Right forelimb (tissue), 1 donor: Measurements from ENCODE around the gene LRRC7.

ENCODE experiments used
- DNase-seq: peaks from one replicate; pipeline ENCODE4 v3.0.0-alpha.2; 2018

LRRC7 gene

DNA sequence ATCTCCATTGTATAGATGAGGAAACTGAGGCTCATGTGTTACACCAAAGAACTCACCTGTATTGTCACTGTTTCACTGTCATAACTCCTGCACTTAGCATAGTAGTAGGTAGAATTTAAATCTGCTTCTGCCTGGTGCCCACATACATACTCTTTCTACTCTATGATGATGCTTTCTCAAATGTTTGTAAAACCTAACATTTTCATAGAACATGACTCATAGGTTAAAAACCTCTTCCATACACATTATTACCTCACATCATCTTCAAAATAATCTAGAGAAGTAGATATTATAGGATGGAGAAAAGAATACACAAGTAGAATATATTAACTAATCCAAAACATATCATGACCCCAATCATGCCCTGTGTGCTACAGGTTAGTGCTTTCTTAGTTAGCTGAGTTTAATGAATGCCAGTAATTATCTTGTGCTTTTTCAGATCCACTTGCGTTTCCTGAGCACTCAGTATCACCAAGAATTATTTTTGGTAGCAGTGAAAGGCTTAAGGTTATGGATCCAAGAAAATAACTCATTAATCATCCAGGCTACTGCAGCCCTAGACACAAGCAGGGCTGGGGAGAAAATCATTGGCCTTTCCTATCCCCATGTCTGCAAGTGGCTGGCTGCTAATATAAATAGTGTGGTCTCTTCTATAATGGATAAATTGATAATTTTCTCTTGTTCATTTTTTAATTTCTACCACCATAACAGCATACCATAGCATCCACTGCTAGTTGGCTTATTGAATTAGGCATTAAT lies 480.8 kb downstream of the LRRC7 start:
- no peak for DNase-seq

DNA sequence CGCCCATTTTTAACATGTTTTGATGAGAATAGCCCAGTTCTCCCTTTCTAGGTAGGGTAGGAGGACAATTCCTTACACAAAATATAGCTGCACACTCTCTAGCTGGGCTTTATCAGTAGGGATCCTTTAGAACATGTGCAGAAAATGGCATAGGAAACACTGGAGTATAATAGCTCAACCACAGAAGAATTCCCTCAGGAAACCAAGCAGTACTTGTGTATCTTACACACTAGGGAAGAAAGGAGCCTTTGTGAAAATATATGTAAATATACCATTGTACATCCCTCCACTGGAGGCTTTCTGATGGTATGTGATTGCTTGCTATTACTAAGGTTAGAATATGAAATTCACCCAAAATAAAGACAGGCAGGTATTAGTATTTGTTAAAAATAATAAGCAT lies 484.2 kb downstream of the LRRC7 start:
- DNase-seq: no peak

DNA sequence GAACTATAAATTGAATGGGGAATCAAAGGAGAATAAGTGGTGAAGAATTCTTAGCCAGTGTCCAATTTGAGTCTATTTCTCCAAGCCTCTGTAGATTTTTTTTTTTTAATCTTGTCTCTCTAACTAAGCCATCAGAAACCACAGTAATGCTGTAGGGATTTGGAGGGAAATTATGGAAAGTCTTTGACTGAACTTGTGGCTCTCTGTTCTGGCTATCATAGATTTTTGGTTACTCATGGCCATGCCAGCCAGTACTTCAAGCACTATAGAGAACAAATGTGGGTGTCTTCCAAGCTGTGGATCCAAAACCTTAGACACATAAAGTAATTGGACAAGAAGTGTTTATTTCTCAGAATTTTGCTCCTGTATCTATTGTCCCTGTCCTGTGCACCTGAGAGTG lies 489.8 kb downstream of the LRRC7 start:
- DNase-seq: no peak

DNA sequence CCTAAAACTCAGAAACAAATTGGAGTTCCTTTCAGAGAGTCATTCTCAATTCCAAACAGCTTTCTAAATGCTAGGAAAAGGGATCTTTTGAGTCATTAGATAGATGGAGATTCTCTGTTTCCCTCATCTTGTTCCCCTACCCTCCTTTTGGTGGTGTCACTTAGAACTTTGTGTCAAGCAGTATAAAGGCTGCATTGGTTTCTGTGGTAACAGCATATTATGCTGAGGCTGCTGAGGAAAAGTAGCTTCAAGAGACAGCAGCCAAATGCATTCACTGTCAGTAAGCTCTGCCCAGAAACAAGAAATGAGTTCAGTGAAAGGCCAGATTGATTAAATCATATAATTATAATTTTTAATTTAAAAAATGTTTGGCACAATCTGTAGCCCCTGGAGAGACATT lies 493.5 kb downstream of the LRRC7 start:
- no peak for DNase-seq

DNA sequence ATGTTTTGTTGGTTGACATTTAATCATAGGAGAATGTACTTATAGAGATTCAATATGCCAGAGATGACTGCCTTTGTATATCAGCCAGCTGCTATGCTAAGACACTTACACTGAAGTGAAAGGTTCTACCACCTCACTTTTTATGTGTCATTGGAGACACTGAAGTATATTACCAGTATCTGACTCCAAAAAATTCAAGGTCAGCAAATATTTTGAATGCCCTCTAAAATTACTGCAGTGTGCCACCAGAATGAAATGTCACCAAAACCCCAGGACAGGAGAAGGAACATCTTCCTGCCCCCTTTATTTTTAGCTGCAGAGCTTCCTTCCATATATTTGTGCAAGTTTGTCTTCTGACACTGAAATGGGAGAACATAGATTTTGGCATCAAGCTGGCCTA lies 496.1 kb downstream of the LRRC7 start:
- no peak for DNase-seq

DNA sequence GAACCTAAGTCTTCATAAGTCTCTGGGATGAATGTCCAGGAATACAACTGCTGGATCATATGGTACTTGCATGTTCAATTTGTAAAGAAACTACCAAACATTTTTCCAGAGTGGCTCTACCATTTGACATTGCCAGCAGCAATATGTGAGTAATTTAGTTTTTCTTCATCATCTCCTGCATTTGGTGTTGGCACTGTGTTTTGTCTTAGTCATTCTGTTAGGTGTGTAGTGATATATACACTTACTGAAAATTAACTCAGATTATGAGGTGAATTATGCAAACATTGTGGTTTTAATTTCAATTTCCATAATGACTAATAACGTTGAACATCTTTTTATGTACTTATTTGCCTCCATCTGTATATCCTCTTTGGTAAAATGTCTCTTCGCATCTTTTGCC lies 499.0 kb downstream of the LRRC7 start:
- no peak for DNase-seq

DNA sequence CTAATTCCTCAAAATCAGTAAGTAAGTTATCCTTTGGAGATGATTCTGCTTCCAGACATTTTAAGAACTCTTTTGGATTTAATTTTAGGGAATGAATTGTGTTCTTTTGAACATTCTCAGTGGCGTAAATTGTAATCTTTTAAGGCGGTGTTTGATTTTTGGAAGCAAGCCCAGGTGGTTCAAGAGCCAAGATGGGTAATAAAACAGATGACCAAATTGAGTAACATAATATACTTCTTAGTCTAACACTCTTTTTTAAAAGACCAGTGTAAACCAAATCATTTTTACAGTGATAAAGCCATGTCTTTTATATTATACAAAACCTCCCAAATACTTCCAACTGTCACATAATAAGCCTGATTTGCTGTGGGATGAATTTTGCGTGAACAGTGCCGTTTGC lies 503.9 kb downstream of the LRRC7 start:
- DNase-seq: no peak

DNA sequence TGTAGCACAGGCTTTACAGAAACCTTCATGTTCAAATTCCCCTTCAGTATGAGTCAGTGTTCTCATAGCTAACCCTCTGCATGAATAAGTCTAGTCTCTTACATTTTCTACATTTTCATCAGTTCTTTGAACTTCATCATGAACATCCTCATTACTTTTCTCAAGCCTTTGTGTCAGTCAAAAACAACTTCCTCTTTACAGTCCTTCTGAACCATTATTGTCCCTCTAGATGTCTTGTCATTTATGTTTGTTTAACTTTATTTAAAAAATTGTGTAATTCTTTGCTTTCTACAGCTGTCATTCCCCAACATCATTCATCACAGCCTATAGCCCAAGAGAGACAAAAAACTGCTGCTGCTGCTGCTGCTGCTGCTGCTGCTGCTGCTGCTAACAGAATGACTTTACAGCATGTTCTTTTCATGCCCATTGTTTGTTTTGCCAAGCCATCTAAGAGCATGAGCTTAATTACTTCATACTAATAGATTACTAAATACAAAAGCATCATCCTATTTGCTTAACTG lies 504.6 kb downstream of the LRRC7 start:
- no peak for DNase-seq

DNA sequence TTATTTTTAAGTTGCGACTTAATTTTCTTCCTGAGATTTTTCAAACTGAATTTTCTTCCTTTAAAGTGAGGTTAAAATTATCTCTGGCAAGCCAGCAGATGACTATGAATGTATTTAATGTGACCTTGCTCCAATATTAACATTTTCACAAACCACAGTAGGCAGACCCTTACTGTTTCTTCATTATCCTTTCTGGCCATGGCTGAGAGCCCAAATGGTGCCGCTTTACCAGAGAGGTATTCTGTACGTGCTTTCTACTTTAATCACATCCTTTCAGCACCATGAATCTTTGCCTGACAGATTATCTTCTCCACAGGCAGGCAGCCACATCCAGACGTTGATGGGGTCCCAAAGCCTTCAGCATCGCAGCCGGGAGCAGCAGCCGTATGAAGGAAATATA lies 508.0 kb downstream of the LRRC7 start:
- DNase-seq: no peak

DNA sequence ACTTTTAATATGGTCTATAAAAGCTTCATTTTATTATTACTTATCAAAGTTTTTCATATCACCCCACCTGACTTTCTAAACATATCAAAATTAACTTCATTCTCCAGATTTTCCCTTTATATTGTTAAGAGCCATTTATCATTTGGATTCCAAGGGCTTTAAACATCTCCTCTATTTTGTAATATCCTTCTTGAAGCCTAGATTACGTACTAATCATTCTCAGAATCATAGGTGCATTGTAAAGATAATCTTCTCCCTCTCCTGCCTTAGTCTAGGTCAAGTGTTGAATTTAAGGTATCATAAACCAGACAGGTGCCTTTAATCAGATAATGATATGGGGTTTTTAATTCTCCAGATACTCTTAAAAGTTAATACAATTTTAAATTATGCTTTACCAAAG lies 509.3 kb downstream of the LRRC7 start:
- no peak for DNase-seq

DNA sequence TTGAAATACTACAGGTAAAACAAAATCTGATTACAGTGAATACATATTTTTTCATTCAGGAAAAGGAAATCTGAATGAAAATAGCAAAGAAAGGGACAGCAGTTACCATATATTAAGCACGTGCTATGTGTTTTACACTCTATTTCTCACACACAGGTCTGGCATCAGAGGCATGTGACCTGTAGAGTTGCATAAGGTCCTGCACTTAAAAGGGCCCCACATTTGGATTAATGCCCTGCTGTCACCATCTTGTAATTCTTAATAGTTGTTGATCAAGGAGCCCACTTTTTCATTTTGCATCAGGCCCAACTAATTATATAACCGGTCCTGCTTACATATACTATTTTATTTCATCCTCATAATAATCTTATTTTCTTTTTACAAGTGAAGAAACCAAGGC lies 511.8 kb downstream of the LRRC7 start:
- no peak for DNase-seq

DNA sequence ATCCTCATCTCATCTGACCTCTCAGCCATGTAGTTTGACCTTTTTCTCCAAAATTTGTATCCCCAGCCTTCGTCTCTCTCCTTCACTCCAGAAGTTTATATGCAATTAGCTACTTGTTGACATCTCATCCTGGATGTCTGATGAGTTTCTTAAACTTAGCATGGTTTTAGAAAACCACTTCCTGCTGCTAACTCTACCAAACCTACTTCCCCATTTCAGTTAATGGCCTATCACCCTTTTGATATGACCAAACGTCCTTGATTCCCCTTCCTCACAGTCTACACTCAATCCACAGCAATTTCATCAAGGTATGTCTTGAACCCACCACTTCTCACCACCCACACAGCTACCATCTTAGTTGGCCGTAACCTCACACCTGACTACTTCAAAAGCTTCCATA lies 515.8 kb downstream of the LRRC7 start:
- DNase-seq: no peak

DNA sequence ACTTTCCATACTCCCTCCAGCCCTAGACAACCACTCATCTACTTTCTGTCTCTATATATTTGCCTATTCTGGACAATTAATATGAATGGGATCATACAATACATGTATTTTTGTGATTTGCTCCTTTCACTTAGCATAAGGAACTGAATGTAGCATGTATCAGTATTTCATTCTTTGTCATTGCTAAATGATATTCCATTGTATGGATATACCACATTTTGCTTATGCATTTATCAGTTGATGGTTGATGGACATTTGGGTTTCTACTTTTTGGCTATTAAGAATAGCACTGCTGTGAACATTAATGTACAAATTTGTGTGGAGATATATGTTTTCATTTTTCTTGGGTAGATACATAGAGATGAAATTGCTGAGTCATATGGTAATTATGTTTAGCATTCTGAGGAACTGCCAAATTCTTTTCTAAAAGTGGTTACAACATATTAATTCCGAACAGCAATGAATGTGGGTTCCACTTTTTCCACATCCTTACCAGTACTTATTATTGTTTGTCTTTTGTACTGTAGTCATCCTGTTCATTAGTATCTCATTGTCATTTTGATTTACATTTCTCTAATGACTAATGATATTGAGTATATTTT lies 516.7 kb downstream of the LRRC7 start:
- DNase-seq: no peak

DNA sequence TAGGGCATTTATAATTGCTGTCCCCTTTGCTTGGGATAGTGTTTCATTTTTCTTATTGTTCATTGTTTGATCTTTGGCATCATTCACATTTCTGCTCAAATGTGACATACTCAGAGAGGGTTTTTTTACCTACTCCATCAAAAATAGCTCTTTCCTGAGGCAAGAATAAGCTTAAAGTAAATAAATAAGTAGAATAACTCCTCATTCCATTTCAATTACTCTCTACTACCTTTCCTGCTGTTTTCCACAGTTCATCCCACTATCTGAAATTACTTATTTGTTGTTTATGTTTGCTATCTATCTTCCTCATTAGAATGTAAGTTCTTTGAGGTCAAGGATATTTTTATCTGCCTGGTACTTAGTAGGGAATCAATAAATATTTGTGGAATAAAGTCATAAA lies 517.8 kb downstream of the LRRC7 start:
- no peak for DNase-seq

DNA sequence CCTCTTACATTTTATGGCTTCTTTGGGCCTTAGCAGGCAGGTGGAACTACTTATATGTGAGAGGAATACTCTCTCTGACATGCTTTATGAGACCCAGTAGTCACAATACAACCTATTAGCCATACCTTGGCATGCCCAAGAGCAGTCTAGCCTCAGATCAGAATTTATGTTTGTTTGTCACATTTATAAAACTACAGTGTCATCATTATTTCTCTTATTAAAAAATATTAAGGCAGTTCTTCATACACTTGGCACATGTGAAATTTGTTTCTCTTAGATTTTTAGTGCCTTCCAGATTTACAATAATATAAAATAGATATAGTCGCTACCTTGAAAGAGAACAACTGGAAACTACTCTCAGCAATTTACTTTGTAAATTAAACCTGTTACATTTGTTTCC lies 519.2 kb downstream of the LRRC7 start:
- DNase-seq: no peak

DNA sequence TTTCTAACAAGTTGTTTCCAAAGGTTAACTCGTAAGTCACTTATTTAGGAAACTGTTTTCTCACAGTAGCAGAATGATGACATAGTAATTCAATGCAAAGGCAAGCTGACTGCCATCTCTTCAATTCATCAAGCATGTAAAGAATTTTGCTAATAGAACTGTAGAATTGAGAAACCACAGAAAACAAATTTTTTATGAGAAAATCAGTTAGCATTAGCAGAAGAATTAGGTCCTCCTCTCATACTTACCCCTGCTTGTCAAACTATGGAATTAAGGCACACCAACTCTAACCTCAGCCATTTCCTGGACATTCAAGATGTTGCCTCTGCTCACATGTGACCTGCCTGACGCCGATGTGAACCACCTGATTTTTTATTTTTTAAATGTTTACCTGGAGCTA lies 522.4 kb downstream of the LRRC7 start:
- DNase-seq: no peak

DNA sequence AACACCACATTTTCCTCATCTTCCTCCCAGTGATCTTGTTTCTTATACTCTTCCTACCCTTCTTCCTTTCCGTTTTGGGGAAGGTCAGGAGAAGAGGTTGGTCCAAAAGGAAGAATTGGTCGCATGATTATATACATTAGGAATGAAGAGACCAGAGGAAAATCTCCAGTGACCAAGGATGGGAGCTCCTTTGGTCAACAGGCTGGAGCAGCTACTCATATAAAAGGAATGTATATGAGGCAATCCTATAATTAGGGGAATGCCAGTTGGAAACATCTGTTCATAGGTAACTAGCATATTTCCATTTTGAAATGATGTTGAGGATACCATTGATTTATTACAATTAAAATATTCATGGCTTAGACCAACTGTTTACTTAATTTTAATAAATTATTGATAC lies 523.2 kb downstream of the LRRC7 start:
- no peak for DNase-seq

DNA sequence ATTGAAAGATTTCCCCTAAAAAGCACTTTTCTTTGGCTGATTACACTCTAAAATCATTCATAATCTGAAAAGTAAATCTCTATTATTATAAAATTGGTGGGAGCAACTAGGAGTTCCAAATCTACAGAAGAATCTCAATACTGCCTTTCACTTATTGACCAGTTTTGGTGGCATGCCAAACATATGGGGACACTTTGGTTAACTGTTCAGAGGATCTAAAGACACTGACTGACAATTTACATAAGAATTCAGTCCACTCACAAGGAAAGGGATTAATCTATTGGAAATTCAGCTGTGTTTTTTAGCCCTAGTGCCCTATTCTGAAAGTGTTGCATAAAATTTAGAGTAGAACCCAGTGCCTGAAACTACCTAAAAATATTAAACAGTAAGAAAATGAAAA lies 524.1 kb downstream of the LRRC7 start:
- no peak for DNase-seq

DNA sequence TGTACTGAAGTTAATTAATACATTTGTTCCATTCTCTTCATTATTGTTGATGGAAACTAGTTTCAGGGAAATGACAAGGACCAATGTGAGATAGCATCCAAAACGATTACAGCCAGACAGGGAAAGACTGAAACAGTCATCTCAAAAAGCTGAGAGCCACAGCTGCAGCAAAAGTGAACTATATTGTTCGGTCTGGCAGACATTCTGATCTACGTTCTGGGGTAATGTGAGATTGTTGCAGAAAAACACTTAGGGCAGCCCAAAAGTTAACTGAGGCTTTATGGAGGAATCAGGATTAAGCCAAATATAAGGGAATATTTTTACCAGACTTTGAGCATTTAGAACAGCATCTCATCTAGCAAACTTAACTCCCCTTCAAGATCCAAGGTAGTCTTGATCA lies 524.8 kb downstream of the LRRC7 start:
- DNase-seq: no peak

DNA sequence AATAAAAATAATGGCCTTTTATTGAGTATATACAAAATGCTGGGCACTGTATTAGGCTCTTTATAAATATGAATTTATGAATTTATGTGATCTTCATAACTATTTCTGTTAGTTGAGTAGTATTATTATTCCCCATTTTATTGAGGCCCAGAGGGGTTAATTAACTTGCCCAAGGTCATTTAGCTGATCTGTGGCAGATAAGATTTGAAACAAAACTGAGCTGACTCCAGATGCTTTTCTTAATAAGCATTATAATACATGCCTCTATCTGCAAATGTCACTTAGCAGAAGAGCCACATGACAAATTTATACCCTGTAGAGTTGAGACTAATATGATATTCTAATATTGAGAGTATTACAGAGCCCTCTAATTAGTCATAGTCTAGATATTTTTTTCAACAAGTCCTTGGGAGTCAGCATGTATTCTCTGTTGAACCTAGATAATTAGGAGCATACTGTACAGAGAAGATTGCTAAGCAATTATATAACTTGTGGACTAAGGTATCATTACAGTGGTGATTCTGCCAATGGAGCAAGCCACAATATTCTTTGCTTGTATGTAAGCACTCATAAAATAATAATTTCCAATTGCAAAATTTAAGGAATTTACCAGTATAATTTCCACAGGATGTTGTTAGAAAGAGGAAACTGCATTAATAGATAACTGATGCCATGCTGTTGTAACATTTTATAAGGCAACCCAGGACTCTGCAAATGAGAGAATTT lies 525.7 kb downstream of the LRRC7 start:
- no peak for DNase-seq

DNA sequence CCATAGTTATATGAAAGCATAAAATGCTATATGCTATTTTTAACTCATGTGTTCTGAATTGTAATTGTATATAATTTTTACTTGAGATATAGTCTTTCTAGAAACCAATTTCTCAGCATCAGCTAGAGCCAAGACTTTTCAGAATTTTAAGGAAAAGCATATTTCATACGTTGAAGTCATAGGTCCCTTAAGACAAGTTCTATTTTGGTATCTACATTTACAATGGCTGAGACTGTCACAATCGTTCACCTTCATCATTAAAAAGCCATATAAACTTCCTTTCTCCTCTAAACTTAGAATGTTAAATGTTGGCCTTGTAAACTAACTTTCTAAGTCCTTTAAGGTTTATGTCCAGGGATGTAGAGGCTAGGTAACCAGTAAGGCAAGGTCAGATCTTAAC lies 533.5 kb downstream of the LRRC7 start:
- no peak for DNase-seq

DNA sequence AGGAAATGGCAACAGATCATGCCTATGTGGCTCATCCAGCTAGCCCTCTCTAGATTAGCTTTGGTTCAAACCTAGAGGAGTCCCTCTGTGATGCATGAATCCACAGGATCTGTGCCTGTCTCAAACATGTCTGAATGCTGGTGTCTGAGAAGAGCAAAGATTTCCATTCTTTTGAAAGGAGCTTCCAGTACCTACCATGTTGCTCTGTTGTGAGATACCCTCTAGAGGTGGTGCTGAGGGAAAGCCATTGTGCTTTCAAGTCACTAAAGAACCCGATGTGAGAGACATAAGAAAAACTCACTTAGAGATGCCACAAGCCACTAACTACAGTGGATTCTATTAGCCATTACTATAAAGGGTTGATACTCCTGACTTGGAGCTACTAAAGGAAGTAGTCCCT lies 534.1 kb downstream of the LRRC7 start:
- no peak for DNase-seq

DNA sequence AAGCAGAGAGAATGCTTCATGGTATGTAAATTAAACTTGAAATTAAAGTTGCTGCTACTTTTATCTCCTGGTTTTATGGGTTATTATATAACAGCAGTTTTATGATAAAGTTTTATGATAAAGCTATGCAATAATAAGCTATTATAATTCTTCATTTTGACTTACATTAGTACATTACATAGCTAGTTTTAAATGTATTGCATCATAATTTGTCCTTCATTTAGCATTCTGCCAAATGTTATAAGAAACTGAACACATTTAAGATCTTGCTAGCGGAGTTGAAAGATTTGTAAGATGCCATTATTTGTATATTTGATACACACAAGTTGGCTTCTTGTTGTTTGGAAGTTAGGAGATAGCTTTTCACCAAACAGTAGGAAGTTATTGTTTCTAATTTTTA lies 536.0 kb downstream of the LRRC7 start:
- no peak for DNase-seq

DNA sequence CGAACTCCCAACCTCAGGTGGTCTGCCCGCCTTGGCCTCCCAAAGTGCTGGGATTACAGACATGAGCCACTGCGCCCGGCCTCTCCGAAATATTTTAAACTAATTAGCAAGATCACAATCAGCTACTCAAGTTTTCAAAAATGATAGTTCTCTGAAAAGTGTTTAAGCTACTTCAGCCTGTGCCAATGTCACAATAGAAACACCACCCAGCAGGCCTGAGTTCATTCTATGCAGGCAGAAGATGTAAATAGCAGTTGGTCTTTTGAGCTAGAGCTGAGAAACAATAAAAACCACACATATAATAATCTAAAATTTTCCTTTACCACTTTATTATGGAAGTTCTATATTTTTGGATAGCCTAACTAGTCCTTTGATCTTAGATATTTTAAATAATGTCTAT lies 541.5 kb downstream of the LRRC7 start:
- no peak for DNase-seq
